ENCODE data around the gene PPP2R5C.

DNA sequence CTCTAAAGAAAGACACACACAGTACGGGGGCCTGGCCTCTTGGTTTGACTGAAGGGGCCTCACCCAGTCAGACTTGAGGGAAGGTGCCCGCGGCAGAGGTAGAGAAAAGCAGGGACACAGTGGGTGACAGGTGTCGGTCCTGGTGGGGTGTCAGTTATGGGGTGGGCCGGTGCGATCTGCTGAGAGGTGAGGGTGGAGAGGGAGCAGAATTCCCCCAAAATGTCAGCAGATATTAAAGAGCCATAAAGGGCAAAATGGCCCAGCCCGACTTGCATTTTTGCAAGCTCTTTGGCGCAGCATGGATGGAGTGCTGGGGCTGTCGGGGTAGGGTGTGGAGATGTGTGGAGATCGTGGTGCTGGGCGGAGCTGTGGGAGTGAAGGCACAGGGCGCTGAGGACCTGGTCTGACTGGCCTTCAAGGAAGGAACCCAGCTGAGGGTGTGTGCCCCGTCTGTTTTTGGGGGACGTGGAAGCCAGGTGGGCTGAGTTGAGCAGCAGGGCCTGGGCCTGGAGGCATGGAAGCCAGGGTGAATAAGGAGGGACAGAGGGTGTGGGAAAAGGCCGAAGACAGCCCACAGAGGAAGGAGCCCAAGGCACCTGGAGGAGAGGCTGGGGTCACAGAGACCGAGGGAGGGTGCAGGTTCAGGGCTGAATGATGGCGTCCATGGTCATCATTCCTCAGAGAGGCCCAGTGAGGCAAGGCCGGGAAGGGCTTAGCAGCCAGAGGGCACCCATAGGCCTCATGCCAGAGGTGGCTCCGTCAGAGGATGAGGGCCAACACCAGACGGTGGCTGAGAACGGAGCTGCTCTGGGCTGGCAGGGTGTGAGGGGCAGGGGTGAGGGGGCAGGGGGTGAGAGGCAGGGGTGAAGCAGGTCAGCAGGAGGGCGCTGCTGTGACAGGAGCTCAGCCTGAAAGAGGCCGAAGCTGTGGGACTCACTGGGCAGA is 154.6 kb downstream of the PPP2R5C start:
- TF ChIP-seq, protein P1, sequence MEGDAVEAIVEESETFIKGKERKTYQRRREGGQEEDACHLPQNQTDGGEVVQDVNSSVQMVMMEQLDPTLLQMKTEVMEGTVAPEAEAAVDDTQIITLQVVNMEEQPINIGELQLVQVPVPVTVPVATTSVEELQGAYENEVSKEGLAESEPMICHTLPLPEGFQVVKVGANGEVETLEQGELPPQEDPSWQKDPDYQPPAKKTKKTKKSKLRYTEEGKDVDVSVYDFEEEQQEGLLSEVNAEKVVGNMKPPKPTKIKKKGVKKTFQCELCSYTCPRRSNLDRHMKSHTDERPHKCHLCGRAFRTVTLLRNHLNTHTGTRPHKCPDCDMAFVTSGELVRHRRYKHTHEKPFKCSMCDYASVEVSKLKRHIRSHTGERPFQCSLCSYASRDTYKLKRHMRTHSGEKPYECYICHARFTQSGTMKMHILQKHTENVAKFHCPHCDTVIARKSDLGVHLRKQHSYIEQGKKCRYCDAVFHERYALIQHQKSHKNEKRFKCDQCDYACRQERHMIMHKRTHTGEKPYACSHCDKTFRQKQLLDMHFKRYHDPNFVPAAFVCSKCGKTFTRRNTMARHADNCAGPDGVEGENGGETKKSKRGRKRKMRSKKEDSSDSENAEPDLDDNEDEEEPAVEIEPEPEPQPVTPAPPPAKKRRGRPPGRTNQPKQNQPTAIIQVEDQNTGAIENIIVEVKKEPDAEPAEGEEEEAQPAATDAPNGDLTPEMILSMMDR (IDR thresholded peaks at IDR 0.05), result no peak
- TF ChIP-seq EP300 (IDR thresholded peaks at IDR 0.05; ENCODE audit: low read depth) (no peak), POLR2A (IDR thresholded peaks at IDR 0.05) (no peak), POLR2AphosphoS5 (IDR thresholded peaks at IDR 0.05) (no peak)

Measured in transverse colon (tissue), 4 donors.